ENCODE results near the gene NPY5R.

GRCh38 chr4:163398238-163398637 is 54.5 kb downstream of the NPY5R start:
- TF ChIP-seq POLR2AphosphoS5 (IDR thresholded peaks at IDR 0.05) (no peak), TAF1 (IDR thresholded peaks at IDR 0.05; ENCODE audit: low read depth) (no peak), RAD21 (conservative IDR thresholded peaks at IDR 0.05) (no peak), CTCF (IDR thresholded peaks at IDR 0.05; ENCODE audit: poor library complexity, severe bottlenecking) (no peak), EZH2 (IDR thresholded peaks at IDR 0.05; ENCODE audit: borderline replicate concordance, insufficient read depth, low read length, poor library complexity, severe bottlenecking) (no peak), REST (IDR thresholded peaks at IDR 0.05; ENCODE audit: borderline replicate concordance) (no peak)

Measured in neural cell (in vitro differentiated cells).